Renal cortex interstitium (tissue), 11 donors: ENCODE results near the gene KRTAP10-2. TPM values are rescaled to one million over a fixed set of nuclear protein-coding genes. Genes with fewer than 3 reads are reported as not detected.

Source experiments
- DNase-seq, 11 donors: peaks; one replicate each; pipeline ENCODE4 v3.0.0-alpha.2; 2013; ENCODE audit warnings: low read depth in 9 of 11, low spot score in 4 of 11; ENCODE audit errors: extremely low read depth in 1 of 11
- polyA plus RNA-seq, 3 donors: library from polyadenylated mRNA; unstranded; fragments of 120-200 nt; gene quantifications; one replicate each; pipeline ENCODE4 v1.2.1, GENCODE V29; 2013; ENCODE audit not compliant: insufficient read length in 3 of 3

KRTAP10-2 gene
- polyA plus RNA-seq, 3 donors: not detected

DNA sequence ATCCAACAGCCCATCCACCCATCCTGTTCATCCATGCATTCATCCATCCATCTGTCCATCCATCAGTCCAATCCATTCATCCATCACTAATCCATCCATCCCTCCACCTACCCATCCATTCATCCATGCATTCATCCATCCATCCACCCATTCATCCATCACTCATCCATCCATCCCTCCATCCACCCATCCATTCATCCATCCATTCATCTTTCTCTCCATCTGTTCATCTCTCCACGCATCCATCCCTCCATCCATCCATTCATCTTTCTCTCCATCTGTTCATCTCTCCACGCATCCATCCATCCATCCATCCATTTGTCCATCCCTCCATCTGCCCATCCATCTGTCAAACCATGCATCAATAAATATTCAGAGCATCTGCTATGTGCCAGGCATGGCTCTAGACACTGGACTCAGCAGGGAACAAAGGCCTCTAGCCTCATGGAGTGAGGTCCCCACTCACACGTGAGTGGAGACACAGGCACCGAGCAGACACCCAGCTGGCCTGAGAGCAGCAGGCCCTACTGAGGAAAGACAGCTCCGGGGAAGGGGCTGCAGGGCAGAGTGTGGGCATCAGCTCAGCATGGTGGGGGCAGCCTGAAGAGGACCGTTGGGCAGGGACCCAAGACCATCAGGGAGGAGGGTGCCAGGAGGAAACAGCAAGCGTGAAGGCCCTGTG, 20.9 kb downstream of the KRTAP10-2 start:
- no peak for DNase-seq

DNA sequence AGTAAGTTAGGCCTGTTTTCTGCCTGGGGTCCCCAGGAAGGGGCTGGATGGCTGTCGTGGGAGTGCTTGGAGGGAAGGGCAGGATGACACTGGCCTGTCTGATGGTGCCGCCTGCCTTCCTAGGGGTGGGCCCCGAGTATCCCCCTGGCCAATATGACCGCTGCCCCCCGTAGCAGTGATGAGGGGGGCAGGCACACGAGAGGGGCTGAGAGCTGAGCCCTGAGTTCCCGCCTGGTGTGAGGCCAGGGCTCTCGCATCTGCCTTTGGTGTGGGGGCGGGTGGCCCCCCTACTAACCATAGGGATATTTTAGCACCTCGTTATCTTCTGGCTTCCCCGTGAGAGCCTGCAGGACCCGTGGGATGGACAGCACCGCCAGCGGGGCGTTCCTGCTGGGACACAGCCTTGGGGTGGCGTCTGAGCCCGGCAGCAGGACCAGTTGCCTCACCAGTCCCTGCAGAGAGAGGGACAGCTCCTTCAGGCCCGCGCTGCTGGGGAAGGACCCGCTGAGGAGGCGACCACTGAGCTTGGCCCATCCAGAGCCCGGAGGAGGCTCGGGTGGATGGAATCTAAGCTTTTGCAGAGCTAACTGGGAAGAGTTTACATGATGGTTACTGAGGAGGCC, 21.7 kb downstream of the KRTAP10-2 start:
- DNase-seq: no peak

DNA sequence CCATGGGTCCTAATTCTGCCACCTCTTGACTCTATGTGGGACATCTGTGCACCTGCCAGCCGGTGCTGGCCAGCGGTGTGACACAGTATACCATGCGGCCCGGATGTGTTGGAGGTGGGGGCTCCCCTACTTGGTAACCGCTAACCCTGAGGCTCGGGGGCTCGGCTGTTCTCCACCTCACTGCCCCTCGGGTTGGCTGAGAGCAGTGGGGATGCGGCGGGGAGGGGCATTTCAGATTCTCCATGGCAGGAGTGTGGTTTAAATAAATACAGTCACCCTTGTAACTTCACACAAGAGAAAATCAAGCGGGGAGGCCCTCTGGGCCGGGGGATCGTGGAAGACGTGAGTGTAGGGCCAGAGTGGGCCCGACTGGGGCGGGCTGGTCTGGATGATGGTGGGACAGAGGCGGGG, 22.3 kb downstream of the KRTAP10-2 start:
- DNase-seq: no peak

DNA sequence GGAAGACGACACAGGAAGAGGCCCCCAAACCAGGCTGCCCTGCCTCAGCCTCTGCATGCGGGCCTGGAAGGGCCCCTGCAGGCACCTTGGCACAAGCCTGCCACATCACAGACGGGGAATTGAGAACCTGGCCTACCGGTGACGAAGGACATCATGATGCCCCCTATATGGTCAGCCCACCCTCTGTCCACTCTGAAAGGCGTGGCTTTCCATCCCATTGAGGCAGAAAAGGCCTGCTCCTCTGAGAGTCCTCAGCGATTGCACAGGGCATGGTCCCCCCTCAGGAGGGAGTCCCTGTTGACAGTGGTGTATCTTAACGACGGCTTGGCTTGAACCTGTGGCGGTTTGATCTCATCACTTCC, 22.7 kb downstream of the KRTAP10-2 start:
- DNase-seq: no peak

DNA sequence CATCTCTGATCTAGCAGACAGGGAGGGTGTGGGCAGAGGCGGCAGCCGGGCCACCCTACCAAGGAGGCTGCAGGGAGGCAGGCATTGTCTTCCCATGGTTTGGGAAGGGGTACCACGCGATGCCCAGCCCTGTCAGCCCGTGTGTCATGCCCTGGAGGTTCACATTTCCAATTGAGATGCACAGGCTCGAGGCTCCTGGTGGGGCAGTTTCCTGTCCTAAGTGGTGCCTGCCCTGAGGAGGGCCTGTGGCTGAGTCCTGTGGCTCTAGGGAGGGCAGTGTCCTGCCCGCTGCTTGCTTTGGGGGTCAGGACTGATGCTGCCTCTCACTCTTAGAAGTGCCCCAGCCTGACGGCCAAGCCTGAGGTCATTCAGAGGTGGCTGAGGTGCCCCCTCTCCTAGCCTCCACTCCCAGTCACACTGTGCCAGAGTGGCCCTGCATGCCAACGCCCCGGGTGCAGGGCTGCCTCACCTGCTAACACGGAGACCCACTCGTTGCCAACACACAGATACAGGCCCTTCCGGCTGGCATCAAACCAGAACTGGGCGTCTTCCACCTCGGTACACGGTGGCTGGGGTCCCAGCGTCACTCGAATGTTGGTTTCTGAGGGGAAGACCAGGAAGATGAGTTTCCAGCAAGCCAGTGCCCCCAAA, 23.2 kb downstream of the KRTAP10-2 start:
- no peak for DNase-seq

DNA sequence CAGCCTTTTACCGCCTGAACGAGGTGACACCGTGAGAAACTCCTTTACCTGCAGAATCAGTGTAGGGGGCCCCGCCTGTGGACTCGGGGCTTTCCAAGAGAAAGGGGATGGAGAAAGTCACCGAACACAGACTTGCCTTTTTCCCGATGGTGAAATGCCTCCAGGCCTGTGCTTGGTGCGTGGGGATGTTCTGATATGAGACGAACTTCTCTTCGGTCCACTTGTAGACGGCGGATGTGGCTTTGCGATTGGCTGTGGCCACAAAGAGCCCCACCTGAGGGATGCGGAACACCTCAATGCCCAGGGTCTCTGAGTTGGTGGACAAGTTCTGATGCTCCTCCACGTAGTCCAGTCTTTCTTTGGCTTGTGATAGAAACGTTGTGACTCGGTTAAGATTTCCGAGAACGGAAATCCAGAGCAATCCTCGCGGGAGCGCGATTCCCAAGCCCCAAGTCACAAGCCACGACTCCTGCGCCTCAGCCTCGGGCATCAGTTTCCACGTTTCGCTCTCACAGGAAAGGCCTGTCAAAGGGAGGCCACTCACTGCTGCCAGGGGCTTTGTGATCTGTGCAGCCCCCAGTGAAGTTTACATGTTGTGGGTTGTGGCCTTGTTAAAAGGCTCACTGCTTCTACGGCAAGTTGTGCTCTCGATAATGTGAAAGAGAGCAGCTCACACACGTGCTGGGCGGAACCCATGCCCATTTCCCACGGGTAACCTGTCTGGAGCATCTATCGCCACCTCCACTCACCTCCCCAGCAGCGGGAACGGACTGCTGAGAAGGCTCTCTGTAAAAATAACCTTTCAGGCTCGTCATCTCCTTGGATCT, 23.9 kb downstream of the KRTAP10-2 start:
- no peak for DNase-seq

DNA sequence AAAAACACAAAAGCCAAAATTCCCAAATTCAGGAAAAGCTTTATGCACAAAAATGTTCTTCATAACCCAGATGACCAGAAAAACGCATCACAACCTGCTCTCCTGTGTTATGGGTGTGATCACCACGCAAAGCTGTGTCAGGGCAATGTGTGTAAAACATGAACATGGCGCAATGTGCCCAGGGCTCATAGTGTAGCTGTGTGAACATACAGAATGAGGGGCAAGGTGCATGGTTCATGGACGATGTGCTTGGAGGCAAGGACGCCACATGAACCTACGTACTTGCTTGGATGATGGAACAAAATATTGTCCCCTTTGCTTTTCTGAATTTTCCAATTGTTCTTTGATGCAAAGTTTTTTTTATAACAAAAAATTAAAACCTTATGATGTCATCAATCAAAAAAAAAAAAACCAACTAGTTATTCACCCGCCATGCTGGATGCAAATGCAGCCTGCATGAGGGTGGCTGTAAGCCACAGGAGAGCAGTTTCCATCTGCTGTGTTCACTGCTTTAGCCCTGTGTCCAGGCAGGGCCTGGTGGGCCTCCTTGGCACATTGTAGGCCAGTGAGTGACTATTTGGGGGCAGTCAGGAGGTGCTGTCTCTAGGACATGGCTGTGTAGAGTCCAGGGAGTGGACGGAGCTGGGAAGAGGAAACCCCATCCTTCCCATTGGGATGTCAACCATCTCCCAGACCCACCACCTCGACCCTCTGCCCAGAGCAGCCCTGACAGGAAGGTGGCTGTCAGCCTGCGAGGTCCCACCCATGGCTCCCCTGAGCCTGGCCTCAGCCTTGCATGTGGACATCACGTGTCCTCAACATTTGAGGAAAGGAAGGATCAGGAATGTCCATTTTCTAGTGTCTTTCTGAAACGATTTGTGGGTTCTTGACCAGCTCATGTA, 25.0 kb downstream of the KRTAP10-2 start:
- DNase-seq: no peak

DNA sequence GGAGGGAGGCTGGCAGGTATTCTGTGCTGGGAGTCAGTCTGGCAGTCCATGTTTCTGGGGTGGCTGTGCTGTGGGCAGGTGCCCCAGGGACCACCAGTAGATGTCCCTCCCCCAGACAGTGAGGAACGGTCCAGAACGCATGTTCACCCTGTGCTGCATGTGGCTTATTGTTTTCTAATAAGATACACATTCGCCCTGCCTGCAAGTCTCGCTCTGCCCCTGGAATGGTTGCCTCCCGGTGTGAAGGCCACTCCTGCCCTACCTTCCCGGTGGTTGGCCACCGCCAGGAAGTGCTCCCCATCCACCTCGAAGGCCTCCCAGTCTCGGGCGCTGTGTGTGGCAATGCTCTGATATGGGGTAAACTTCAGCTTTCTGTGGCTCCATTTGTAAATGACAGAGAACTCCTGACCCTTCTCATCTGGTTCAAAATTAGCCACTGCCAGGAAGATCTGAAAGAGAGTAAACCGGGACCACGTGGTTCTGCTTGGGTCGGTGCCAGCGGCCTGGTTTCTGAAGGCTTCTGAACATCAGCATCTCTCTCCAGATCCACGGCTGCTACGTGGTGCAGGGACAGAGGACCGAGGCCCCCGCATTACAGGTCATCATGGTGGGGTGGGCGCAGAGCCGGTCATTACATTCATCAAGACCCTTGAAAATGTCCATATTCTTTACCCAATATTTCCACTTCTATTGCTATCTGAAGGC, 25.8 kb downstream of the KRTAP10-2 start:
- no peak for DNase-seq

DNA sequence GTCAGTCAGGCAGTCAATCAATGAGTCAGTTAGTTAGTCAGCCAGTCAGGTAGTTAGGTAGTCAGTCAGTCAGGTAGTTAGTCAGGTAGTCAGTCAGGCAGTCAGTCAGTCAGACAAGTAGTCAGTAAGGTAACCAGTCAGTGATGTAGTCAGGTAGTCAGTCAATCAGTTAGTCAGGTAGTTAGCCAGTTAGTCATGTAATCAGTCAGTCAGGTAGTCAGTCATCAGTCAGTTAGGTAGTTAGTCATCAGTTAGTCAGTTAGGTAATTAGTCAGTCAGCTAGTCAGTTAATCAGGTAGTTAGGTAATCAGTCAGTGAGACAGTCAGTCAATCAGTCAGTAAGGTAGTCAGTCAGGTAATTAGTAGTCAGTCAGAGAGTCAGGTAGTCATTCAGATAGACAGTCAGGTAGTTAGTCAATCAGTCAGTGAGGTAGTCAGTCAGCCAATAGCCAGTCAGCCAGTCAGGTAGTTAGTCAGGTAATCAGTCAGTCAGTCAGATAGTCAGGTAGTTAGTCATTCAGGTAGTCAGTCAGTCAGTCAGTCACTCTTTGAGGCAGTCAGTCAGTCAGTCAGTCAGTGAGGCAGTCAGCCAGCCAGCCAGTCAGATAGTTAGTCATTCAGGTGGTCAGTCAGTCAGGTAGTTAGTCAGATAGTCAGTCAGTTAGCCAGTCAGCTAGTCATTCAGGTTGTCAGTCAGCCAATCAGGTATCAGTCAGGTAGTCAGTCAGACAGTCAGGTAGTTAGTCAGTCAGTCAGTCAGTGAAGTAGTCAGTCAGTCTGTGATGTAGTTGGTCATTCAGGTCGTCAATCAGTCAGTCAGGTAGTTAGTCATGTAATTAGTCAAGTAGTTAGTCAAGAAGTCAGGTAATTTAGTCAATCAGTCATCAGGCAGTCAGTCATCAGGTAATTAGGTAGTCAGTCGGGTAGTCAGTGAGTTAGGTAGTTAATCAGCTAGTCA, 26.6 kb downstream of the KRTAP10-2 start:
- DNase-seq: no peak

DNA sequence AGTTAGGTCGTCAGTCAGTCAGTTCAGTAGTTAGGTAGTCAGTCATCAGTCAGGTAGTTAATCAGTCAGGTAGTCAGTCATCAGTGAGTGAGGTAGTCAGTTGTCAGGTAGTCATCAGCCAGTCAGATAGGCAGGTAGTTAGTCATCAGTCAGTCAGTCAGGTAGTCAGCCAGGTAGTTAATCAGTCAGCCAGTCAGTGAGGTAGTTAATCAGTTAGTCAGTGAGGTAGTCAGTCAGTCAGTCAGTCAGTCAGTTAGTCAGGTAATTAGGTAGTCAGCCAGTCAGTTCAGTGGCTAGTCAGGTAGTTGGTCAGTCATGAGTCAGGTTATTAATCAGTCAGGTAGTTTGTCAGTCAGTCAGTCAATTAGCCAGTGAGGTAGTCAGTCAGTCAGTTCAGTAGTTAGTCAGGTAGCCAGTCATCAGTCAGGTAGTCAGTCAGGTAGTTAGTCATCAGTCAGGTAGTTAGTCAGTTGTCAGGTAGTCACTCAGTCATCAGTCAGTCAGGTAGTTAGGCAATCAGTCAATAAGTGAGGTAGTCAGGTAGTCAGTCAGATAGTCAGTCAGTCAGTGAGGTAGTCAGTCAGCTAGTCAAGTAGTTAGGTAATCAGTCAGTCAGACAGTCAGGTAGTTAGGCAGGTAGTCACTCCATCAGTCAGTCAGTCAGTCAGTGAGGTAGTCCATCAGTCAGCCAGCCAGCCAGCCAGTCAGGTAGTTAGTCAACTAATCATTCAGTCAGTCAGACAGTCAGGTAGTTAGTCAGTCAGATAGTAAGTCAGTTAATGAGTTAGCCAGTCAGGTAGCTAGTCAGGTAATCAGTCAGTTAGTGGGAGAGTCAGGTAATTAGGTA, 27.5 kb downstream of the KRTAP10-2 start:
- DNase-seq: no peak

DNA sequence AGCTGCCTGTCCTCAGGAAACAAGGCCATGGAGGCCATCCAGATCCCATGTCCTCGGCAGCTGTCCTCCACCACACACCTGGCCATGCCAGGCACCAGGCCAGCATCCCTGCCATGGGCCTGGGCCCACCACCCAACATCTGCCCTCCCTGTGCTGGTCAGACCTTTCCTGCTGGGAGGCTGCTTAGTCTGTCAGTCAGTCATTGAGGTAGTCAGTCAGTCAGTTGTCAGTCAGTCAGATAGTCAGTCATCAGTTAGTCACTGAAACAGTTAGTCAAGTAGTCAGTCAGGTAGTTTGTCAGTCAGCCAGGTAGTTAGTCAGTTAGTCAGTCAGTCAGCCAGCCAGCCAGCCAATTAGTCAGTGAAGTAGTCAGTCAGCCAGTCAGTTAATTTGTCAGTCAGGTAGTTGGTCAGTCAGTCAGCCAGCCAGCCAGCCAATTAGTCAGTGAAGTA, 28.5 kb downstream of the KRTAP10-2 start:
- no peak for DNase-seq

DNA sequence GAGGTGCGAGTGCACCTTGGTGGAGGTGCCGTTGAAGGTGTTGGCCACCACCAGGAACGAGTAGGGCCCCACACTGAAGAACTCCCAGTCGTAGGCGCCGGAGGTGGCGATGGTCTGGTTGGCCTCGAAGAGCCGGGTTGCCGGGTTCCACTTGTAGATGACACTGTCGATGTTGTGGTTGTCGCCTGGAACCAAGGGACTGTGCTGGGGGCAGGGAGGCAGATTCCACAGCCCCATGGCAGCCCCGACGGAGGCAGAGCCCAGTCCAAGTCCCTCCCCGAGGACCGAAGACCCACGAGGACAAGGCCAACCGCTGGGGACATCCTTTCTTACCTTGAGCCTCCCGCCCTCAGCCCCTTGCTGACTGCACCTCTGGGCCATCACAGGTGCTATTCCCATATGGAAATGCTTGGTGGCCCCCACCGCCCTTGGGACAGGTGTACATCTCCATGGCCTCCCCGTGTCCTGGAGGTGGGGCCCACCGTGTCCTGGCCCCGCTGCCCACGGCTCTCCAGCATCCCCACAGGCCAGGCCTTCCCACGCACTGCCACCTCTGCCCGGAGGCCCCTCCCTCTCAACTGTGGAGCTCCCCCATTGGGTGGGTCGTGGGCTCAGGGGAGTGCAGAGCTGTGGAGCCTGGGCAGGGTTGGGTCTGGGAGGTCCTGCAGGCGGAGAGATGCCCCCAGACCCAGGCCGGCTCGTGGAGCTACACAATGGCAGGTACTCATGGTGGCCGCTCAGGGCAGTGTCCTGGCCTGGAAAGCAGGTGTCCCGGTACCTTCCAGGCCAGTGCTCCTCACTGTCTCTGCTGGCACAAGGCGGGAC, 29.2 kb downstream of the KRTAP10-2 start:
- no peak for DNase-seq

DNA sequence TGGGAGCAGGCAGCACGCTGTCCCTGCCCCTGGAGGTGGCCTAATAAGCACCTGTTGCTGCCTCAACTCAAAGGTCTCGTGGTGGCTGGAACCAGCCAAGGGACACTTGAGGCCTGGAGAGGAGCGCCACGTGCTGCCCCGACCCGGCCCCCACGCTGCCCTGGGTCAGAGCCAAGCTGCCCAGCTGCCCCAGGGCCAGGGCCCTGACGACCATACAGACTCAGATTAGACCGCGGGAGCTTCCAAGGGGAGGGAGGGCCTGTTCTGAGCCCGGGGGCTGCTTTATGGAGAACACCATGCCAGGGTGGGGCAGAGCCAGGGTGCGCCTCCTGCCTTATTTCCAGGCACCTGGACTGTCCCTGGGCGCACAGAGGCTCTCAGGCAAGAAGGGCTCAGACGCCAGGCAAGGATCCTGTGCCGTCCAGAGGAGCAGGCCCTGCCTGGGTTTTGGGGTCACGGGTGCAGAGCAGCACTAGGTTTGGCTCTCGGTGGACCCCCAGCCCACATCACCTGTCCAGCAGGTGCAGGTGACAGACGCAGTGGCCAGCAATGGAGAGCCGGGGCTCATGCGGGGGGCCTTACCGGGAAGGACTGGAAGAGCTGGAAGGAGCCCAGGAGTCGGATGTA, 29.9 kb downstream of the KRTAP10-2 start:
- no peak for DNase-seq

DNA sequence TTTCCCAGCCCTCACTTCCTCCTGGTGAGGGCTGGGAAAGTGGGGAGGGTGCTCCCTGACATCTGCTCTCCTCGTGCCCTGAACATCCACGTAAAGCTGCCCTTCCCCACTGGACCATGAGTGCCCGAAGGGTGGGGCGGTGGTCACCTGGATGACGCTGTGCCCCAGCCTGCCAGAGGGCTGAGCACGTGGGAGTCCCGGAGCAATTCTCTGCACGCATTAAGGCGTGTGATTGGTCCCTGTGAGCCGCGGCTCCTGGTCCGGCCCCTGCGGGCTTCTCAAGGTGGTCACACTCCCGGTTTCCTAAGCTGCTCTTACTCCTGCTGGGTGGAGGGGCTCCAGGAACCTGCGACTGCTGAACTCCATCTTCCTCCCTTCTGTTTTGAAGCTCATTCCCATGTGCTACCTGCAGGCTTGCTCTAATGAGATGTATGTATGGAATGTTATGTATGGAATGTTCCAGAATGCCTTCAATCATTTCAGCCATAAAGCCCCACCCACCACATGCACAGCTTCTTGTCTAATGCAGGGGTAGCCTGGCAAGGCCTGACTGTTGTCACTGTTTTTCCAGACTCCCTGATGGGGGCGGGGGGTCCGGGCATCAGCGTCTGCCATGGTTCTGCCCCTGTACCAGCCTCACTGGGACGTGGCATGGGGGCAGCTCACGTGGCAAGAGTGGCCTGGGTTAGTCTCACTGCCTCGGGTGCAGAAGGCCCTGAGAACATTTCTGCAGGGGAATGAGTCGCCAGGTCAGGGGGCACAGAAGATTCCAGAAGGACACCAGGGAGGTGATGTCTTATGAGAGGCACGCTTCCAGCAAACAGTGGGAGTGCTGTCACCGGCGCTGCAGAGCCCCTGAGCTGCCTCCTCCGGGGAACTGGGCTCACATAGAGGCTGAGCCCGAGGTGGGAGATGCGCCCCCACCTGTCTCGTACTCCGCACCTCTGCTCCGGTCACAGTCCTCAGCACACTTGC, 30.7 kb downstream of the KRTAP10-2 start:
- DNase-seq: no peak
